GM23338 (cell line): Measurements from ENCODE around the gene THBS1. TPM values are rescaled to one million over a fixed set of nuclear protein-coding genes. Genes with fewer than 3 reads are reported as not detected.

Experiments used
- ATAC-seq: fragments of 200-7000 bp; cut with Tn5 transposase; 3 replicates; pipeline ENCODE4 v1.9.1; 2020
- DNase-seq: peaks from one replicate; pipeline ENCODE4 v3.0.0-alpha.2; 2015; ENCODE audit warnings: low spot score
- H2AFZ ChIP-seq: fragments of 200-600 bp; sonication (generic); 2 replicates; pipeline ENCODE4 v1.8.0; 2016; ENCODE audit warnings: antibody characterized with exemption, mild to moderate bottlenecking, moderate library complexity
- H3F3A ChIP-seq: fragments of 200-600 bp; sonication (generic); replicated peaks from 2 replicates; pipeline ENCODE4 v1.8.0; 2017; ENCODE audit warnings: antibody characterized with exemption, mixed run types, low read depth
- H3K27ac ChIP-seq: fragments of 200-600 bp; sonication (generic); 2 replicates; pipeline ENCODE4 v1.6.1; 2016; ENCODE audit warnings: low read depth
- H3K27me3 ChIP-seq: fragments of 200-600 bp; sonication (generic); 2 replicates; pipeline ENCODE4 v1.8.0; 2016; ENCODE audit warnings: mild to moderate bottlenecking, mixed run types, moderate library complexity; ENCODE audit not compliant: insufficient read depth
- H3K36me3 ChIP-seq: fragments of 200-600 bp; sonication (generic); 2 replicates; pipeline ENCODE4 v1.8.0; 2016; ENCODE audit warnings: mild to moderate bottlenecking; ENCODE audit not compliant: insufficient read depth
- H3K4me1 ChIP-seq: fragments of 200-600 bp; sonication (generic); 2 replicates; pipeline ENCODE4 v1.8.0; 2016; ENCODE audit warnings: mild to moderate bottlenecking, moderate library complexity; ENCODE audit not compliant: insufficient read depth
- H3K4me2 ChIP-seq: fragments of 200-600 bp; sonication (generic); 2 replicates; pipeline ENCODE4 v1.7.1; 2017; ENCODE audit warnings: mixed run types
- H3K4me3 ChIP-seq: fragments of 200-600 bp; sonication (generic); 2 replicates; pipeline ENCODE4 v1.6.1; 2016; ENCODE audit warnings: mixed run types
- H3K79me2 ChIP-seq: fragments of 200-600 bp; sonication (generic); replicated peaks from 2 replicates; pipeline ENCODE4 v1.8.0; 2017; ENCODE audit warnings: mild to moderate bottlenecking; ENCODE audit not compliant: insufficient read depth
- H3K9me2 ChIP-seq: fragments of 200-600 bp; sonication (generic); 2 replicates; pipeline ENCODE4 v1.8.0; 2017; ENCODE audit not compliant: insufficient read depth
- H4K20me1 ChIP-seq: fragments of 200-600 bp; sonication (generic); replicated peaks from 2 replicates; pipeline ENCODE4 v1.8.0; 2017; ENCODE audit warnings: mild to moderate bottlenecking; ENCODE audit not compliant: insufficient read depth
- H3K27ac Mint-ChIP-seq: 2 replicates; pipeline ENCODE4 v1.8.0; 2020; ENCODE audit warnings: inconsistent platforms, mild to moderate bottlenecking, moderate library complexity, mixed read lengths
- H3K27me3 Mint-ChIP-seq: 3 replicates; pipeline ENCODE4 v1.8.0; 2022; ENCODE audit warnings: low read depth, mild to moderate bottlenecking, moderate library complexity, mixed read lengths, inconsistent platforms; ENCODE audit not compliant: insufficient read depth, poor library complexity
- H3K36me3 Mint-ChIP-seq: 3 replicates; pipeline ENCODE4 v1.8.0; 2021; ENCODE audit warnings: low read depth, mild to moderate bottlenecking, inconsistent platforms, moderate library complexity, mixed read lengths
- H3K4me1 Mint-ChIP-seq: 3 replicates; pipeline ENCODE4 v1.8.0; 2020; ENCODE audit warnings: mild to moderate bottlenecking, inconsistent platforms, mixed read lengths
- H3K4me3 Mint-ChIP-seq: 3 replicates; pipeline ENCODE4 v1.8.0; 2021; ENCODE audit warnings: moderate library complexity, mild to moderate bottlenecking, inconsistent platforms, mixed read lengths
- H3K9me3 Mint-ChIP-seq: 3 replicates; pipeline ENCODE4 v1.8.0; 2020; ENCODE audit warnings: moderate library complexity, mild to moderate bottlenecking, inconsistent platforms, mixed read lengths
- CREB1 ChIP-seq: fragments of 250-450 bp; sonication (Bioruptor Pico); IDR thresholded peaks from 2 replicates; pipeline ENCODE4 v1.5.0; 2020; ENCODE audit warnings: low read depth, mild to moderate bottlenecking, moderate library complexity
- EZH2 ChIP-seq: fragments of 200-600 bp; sonication (generic); IDR thresholded peaks from one replicate; pipeline ENCODE4 v1.8.0; 2017; ENCODE audit warnings: antibody characterized with exemption, mild to moderate bottlenecking, low read depth; ENCODE audit not compliant: unreplicated experiment
- EZH2phosphoT487 ChIP-seq: fragments of 200-600 bp; sonication (generic); IDR thresholded peaks from one replicate; pipeline ENCODE4 v1.8.1; 2018; ENCODE audit warnings: antibody characterized with exemption; ENCODE audit not compliant: unreplicated experiment
- JUNB ChIP-seq: IDR thresholded peaks from one replicate; pipeline ENCODE4 v1.6.1; 2016; ENCODE audit warnings: antibody characterized with exemption; ENCODE audit not compliant: unreplicated experiment
- NANOG ChIP-seq: IDR thresholded peaks from 2 replicates; pipeline ENCODE4 v1.6.1; 2016; ENCODE audit warnings: antibody characterized with exemption, borderline replicate concordance
- POLR2AphosphoS5 ChIP-seq: IDR thresholded peaks from 2 replicates; pipeline ENCODE4 v1.6.1; 2016; ENCODE audit warnings: antibody characterized with exemption, low read depth
- STAT1 ChIP-seq: IDR thresholded peaks from one replicate; pipeline ENCODE4 v1.6.1; 2016; ENCODE audit warnings: antibody characterized with exemption; ENCODE audit not compliant: unreplicated experiment
- ZNF114 ChIP-seq: fragments of 250-450 bp; sonication (Bioruptor Pico); IDR thresholded peaks from 2 replicates; pipeline ENCODE4 v1.5.0; 2020; ENCODE audit warnings: mild to moderate bottlenecking, moderate library complexity
- ZNF331 ChIP-seq: fragments of 250-450 bp; sonication (Bioruptor Pico); IDR thresholded peaks from 2 replicates; pipeline ENCODE4 v1.5.0; 2020; ENCODE audit warnings: low read depth, mild to moderate bottlenecking, moderate library complexity
- polyA plus RNA-seq: library from polyadenylated mRNA; unstranded; fragments of >200 nt; fragmentation: Nextera tagmentation; extraction: Ambion mirVana; gene quantifications from 2 replicates; pipeline ENCODE4 v1.2.1, GENCODE V29; 2016
- total RNA-seq: library from RNA; depleted of rRNA; stranded (reverse); fragments of >200 nt; shearing (Covaris generic); gene quantifications from 2 replicates; pipeline ENCODE4 v1.2.3, GENCODE V29; 2014
- TF ChIP-seq, protein P1 (sequence below): IDR thresholded peaks from 2 replicates; pipeline ENCODE4 v1.6.1; 2016; ENCODE audit warnings: antibody characterized with exemption
- TF ChIP-seq, protein P2 (sequence below): IDR thresholded peaks from one replicate; pipeline ENCODE4 v1.6.1; 2018; ENCODE audit warnings: antibody characterized with exemption; ENCODE audit not compliant: unreplicated experiment
- TF ChIP-seq, protein P3 (sequence below), 2 experiments: fragments of 200-600 bp in 1 of 2; sonication (generic) in 1 of 2; conservative IDR thresholded peaks; 2 replicates each; pipeline versions ENCODE4 v1.5.1 to v1.6.1; 2016 to 2017; ENCODE audit warnings: antibody characterized with exemption in 2 of 2, low read depth in 2 of 2, mild to moderate bottlenecking in 2 of 2, moderate library complexity in 1 of 2
- TF ChIP-seq, protein P4 (sequence below): fragments of 250-450 bp; sonication (Bioruptor Pico); IDR thresholded peaks from 2 replicates; pipeline ENCODE4 v1.5.0; 2020; ENCODE audit warnings: mild to moderate bottlenecking, moderate library complexity

Gene THBS1
- total and polyA plus RNA-seq, 2 experiments from 2014 or later: 21.7 to 81.9 TPM

DNA sequence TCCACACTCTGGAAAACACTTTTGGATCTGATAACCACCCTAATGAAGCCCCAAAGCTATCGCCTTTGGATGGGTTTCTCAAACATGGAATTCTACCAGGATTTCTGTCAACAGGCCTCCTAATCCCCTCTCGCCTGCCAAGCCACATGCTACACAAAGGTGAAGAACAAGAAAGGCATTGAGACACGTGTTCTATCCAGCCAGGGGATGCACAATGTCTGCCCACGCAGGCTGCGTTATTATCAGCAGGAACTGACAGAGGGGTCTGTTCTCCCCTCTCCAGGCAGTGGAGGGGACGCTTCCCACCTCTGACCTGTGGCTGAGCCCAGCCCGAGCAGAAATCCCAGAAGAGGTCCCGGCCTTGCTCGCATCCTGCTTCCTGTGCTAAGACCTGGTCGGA is 45.4 kb upstream of the THBS1 start:
- DNase-seq: no peak
- ATAC-seq: no peak
- H3K4me1 Mint-ChIP-seq: peaks cover 15% of the 10 kb centered on the region

More for the DNA sequence above, 45.4 kb upstream of the THBS1 start:
- Histone ChIP-seq H3K4me2 (no peak overlapping the region), H2AFZ (no peak overlapping the region; the same call in 1 of the 2 replicates), H3K27ac (no peak overlapping the region), H3K79me2 (no peaks in the 10 kb centered on the region), H3K27me3 (no peaks in the 10 kb centered on the region), H4K20me1 (no peaks in the 10 kb centered on the region), H3K36me3 (no peaks in the 10 kb centered on the region), H3F3A (0 out of 2 replicates have a peak, but pooled peaks cover 4% of the 10 kb centered on the region), H3K4me3 (no peak overlapping the region), H3K9me2 (peaks cover 26% of the 10 kb centered on the region), H3K4me1 (peaks cover 13% of the 10 kb centered on the region; the same call in 1 of the 2 replicates)
- H3K27me3 Mint-ChIP-seq: peaks cover 6% of the 10 kb centered on the region
- no peaks in the 10 kb centered on the region; the same call in 2 of the 3 replicates for H3K36me3 Mint-ChIP-seq
- no peaks in the 10 kb centered on the region for H3K9me3 Mint-ChIP-seq
- TF ChIP-seq, protein P1, sequence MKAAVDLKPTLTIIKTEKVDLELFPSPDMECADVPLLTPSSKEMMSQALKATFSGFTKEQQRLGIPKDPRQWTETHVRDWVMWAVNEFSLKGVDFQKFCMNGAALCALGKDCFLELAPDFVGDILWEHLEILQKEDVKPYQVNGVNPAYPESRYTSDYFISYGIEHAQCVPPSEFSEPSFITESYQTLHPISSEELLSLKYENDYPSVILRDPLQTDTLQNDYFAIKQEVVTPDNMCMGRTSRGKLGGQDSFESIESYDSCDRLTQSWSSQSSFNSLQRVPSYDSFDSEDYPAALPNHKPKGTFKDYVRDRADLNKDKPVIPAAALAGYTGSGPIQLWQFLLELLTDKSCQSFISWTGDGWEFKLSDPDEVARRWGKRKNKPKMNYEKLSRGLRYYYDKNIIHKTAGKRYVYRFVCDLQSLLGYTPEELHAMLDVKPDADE: no peak
- TF ChIP-seq CREB1 (CRISPR knock-in tag) (no peak), POLR2AphosphoS5 (no peak), NANOG (no peak), EZH2phosphoT487 (no peak), STAT1 (no peak), EZH2 (no peak), JUNB (no peak), ZNF331 (CRISPR knock-in tag) (no peak), ZNF114 (CRISPR knock-in tag) (no peak)
- TF ChIP-seq, protein P2, sequence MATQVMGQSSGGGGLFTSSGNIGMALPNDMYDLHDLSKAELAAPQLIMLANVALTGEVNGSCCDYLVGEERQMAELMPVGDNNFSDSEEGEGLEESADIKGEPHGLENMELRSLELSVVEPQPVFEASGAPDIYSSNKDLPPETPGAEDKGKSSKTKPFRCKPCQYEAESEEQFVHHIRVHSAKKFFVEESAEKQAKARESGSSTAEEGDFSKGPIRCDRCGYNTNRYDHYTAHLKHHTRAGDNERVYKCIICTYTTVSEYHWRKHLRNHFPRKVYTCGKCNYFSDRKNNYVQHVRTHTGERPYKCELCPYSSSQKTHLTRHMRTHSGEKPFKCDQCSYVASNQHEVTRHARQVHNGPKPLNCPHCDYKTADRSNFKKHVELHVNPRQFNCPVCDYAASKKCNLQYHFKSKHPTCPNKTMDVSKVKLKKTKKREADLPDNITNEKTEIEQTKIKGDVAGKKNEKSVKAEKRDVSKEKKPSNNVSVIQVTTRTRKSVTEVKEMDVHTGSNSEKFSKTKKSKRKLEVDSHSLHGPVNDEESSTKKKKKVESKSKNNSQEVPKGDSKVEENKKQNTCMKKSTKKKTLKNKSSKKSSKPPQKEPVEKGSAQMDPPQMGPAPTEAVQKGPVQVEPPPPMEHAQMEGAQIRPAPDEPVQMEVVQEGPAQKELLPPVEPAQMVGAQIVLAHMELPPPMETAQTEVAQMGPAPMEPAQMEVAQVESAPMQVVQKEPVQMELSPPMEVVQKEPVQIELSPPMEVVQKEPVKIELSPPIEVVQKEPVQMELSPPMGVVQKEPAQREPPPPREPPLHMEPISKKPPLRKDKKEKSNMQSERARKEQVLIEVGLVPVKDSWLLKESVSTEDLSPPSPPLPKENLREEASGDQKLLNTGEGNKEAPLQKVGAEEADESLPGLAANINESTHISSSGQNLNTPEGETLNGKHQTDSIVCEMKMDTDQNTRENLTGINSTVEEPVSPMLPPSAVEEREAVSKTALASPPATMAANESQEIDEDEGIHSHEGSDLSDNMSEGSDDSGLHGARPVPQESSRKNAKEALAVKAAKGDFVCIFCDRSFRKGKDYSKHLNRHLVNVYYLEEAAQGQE: no peak
- TF ChIP-seq, protein P3, sequence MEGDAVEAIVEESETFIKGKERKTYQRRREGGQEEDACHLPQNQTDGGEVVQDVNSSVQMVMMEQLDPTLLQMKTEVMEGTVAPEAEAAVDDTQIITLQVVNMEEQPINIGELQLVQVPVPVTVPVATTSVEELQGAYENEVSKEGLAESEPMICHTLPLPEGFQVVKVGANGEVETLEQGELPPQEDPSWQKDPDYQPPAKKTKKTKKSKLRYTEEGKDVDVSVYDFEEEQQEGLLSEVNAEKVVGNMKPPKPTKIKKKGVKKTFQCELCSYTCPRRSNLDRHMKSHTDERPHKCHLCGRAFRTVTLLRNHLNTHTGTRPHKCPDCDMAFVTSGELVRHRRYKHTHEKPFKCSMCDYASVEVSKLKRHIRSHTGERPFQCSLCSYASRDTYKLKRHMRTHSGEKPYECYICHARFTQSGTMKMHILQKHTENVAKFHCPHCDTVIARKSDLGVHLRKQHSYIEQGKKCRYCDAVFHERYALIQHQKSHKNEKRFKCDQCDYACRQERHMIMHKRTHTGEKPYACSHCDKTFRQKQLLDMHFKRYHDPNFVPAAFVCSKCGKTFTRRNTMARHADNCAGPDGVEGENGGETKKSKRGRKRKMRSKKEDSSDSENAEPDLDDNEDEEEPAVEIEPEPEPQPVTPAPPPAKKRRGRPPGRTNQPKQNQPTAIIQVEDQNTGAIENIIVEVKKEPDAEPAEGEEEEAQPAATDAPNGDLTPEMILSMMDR (conservative IDR thresholded peaks at IDR 0.05; ENCODE audit: low read depth in 2 of 2): no peak
- TF ChIP-seq, protein P4, sequence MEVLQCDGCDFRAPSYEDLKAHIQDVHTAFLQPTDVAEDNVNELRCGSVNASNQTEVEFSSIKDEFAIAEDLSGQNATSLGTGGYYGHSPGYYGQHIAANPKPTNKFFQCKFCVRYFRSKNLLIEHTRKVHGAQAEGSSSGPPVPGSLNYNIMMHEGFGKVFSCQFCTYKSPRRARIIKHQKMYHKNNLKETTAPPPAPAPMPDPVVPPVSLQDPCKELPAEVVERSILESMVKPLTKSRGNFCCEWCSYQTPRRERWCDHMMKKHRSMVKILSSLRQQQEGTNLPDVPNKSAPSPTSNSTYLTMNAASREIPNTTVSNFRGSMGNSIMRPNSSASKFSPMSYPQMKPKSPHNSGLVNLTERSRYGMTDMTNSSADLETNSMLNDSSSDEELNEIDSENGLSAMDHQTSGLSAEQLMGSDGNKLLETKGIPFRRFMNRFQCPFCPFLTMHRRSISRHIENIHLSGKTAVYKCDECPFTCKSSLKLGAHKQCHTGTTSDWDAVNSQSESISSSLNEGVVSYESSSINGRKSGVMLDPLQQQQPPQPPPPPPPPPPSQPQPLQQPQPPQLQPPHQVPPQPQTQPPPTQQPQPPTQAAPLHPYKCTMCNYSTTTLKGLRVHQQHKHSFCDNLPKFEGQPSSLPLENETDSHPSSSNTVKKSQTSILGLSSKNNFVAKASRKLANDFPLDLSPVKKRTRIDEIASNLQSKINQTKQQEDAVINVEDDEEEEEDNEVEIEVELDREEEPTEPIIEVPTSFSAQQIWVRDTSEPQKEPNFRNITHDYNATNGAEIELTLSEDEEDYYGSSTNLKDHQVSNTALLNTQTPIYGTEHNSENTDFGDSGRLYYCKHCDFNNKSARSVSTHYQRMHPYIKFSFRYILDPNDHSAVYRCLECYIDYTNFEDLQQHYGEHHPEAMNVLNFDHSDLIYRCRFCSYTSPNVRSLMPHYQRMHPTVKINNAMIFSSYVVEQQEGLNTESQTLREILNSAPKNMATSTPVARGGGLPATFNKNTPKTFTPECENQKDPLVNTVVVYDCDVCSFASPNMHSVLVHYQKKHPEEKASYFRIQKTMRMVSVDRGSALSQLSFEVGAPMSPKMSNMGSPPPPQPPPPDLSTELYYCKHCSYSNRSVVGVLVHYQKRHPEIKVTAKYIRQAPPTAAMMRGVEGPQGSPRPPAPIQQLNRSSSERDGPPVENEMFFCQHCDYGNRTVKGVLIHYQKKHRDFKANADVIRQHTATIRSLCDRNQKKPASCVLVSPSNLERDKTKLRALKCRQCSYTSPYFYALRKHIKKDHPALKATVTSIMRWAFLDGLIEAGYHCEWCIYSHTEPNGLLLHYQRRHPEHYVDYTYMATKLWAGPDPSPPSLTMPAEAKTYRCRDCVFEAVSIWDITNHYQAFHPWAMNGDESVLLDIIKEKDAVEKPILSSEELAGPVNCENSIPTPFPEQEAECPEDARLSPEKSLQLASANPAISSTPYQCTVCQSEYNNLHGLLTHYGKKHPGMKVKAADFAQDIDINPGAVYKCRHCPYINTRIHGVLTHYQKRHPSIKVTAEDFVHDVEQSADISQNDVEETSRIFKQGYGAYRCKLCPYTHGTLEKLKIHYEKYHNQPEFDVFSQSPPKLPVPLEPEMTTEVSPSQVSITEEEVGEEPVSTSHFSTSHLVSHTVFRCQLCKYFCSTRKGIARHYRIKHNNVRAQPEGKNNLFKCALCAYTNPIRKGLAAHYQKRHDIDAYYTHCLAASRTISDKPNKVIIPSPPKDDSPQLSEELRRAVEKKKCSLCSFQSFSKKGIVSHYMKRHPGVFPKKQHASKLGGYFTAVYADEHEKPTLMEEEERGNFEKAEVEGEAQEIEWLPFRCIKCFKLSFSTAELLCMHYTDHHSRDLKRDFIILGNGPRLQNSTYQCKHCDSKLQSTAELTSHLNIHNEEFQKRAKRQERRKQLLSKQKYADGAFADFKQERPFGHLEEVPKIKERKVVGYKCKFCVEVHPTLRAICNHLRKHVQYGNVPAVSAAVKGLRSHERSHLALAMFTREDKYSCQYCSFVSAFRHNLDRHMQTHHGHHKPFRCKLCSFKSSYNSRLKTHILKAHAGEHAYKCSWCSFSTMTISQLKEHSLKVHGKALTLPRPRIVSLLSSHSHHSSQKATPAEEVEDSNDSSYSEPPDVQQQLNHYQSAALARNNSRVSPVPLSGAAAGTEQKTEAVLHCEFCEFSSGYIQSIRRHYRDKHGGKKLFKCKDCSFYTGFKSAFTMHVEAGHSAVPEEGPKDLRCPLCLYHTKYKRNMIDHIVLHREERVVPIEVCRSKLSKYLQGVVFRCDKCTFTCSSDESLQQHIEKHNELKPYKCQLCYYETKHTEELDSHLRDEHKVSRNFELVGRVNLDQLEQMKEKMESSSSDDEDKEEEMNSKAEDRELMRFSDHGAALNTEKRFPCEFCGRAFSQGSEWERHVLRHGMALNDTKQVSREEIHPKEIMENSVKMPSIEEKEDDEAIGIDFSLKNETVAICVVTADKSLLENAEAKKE: no peak
- H3K4me3 Mint-ChIP-seq: no peak overlapping the region
- no peak overlapping the region for H3K27ac Mint-ChIP-seq
